GM18867 (cell line): ENCODE data around the gene NPEPL1.

Source experiments
- ATAC-seq: cut with Tn5 transposase; IDR thresholded peaks from one replicate; pipeline ENCODE4 v1.9.1; 2021; ENCODE audit warnings: mild to moderate bottlenecking, moderate library complexity; ENCODE audit not compliant: unreplicated experiment

The NPEPL1 gene

DNA sequence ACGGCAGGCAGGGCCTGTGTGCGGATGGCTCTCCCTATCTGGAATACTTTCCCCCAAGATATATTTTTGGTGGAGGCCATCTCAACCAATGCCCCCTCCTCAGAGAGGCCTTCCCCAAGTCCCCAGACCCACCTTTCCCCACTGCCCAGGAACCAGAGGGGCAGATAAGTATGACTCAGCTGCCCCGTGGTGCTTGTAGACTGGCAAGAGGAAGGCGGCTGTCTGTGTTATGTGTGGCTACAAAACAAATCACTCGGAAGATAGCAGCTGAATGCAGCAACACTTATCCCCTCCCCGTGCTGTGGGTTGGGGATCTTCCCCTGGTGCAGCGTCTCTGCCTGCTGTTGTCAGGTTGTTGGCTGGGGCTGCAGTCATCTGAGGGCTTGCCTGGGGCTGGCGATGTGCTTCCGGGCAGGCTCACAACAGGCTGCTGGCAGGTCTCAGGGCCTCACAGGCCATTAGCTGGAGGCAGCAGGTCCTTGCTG is 7.1 kb downstream of the NPEPL1 start:
- no peak for ATAC-seq

DNA sequence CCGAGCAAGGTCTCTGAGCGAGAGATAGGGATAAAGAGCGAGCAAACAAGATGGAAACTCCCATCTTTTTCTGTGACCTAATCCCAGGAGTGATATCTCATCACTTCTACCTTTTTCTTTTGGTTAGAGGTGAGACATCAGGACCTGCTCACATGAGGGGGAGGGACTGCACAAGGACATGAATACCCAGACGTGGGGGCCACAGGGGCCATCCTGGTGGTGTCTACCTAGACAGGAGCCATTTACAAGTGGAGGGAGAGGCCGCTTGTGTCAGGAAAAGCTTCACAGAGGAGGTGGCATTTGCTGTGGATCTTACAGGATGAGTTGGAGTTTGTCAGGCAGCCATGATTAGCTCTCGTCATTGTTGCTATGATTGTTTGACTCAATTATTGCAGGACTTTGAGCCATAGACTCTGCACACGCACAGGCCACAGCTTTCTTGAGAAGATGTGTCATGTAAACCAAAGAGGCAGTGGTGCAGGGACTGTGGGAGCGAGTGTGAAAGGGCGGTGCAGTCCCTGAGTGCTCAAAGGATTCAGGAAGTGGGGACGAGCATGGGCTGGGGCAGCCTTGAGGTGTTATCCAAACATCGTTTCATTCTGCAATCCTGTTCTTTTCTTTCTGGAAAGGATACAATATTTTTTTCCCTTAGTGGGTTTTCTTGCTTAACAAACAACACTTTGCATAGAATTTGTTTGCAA is 7.7 kb downstream of the NPEPL1 start:
- no peak for ATAC-seq

DNA sequence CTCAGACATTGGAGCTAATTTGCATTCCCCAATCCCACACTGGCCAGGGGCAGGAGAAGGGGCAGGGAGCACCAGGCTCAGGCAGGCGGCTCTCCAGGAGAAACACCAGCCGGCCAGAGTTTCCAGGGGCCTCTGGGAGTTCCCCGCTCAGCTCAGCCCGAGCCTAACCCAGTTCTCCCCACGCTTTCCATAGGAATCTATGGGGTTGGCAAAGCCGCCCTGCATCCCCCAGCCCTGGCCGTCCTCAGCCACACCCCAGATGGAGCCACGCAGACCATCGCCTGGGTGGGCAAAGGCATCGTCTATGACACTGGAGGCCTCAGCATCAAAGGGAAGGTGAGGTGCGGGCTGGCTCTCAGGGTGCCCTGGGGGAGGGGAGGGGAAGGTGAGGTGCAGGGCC is 8.2 kb downstream of the NPEPL1 start:
- ATAC-seq = no peak

DNA sequence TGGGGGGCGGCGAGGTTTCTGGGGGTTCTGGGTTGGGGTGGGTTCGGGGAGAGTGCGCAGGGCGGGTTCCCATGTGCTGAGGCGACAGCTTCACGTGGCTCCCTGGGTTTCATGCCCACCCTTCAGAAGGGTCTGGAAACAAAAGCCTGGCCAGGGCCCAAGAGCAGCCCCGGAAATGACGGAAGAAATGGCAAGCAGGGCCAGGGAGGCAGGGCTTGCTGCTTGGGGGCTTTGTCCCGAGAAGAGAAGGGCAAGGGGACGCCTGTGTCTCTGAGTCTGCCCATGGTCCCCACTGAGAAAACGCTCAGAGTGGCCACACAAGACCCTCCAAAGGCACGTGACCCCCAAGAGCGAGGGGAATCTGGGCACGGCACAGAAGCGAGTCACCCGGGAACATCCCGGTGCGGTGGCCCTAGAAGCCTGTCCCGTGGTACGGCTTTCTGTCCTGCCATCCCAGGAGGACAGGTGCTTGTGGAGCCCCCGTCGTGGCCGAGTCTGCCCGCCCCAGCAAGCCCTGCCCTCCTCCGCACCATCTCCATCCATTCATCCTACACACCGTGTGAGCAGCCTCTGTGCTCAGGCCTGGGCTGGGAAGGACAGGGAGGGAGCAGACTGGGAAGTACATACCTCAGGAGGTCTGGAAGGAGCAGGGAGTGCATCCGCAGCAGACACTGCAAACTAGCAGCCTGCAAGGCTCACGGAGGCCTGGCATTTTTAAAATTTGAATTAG is 9.0 kb downstream of the NPEPL1 start:
- ATAC-seq = no peak

DNA sequence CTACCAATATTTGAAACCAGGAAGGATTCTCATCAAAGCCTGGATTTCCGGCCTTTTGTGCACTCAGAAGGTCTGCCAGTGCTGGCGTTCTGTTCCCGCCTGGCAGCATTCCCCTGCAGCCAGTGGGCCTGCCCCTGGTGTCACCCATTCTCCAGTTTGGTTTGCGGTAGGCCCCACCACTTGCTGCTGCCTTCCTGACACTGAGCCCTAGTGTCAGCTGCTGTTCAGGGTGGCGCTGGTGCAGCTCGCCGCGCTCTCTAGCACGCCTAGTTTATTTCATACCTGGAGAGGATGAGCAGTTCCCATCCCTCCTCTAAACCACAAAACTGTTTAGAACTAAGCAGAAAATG is 9.5 kb downstream of the NPEPL1 start:
- no peak for ATAC-seq

DNA sequence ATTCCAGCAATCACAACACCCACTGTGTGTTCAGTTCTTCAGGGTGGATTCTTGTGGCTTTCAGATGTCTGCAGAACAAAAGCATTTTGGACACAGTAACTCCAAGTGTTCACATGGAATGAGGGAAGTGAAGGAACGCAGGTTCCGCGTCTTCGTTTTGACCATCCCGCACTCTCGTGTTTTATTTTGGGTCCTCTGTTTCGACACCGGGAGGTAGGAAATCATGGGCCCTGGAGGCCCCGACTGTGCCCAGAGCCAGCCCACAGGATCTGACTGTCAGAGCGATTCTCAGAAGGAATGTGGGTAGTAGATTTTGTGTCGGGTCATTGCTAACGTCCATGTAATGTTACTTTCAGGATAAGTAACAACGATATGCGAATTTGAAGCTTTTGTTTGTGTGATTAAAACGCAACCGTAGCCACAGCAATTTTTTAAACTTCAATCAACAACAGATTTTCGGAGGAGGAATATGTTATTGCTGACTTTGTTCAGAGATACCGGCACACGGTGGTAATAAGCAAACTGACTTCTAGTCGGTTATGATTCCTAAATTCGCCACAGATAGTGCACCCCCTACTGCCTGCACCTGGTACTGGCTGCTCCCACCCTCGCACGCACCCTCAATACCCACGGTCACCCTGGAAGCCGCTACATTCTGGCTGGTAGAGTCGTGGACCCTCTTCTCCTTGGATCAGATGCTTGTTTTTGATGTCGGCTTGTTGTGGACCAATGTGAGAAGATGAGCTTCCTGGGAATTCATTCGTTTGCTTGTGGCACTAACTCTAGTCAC is 10.5 kb downstream of the NPEPL1 start:
- no peak for ATAC-seq

DNA sequence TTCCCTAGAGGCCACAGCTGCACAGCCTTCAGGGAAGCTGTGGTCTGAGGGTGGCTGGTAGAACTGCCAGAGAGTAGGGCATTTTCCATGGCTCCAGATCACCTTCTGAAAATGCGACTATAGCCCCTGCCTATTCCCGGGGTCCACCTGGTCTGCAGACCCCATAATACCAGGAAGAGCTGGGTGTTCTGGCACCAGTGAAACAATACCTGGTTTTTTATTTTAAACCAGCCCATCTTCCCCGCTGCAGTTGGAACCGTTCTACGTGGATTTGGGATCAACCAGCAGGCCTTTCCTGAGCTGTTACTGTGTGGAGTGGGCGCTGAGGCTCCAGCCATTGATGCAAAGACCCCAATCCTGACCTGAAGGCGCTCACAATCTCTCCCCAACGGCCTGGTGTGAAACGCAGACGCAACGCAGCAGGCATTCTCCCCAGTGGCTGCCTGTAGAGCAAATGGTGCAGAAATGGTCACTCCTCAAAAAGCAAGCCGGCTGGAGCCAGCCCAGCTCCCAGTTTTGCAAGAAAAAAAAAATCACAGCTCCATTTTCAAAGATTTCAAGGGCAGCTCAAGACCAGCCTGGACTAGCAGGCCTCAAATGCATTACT is 11.3 kb downstream of the NPEPL1 start:
- no peak for ATAC-seq

DNA sequence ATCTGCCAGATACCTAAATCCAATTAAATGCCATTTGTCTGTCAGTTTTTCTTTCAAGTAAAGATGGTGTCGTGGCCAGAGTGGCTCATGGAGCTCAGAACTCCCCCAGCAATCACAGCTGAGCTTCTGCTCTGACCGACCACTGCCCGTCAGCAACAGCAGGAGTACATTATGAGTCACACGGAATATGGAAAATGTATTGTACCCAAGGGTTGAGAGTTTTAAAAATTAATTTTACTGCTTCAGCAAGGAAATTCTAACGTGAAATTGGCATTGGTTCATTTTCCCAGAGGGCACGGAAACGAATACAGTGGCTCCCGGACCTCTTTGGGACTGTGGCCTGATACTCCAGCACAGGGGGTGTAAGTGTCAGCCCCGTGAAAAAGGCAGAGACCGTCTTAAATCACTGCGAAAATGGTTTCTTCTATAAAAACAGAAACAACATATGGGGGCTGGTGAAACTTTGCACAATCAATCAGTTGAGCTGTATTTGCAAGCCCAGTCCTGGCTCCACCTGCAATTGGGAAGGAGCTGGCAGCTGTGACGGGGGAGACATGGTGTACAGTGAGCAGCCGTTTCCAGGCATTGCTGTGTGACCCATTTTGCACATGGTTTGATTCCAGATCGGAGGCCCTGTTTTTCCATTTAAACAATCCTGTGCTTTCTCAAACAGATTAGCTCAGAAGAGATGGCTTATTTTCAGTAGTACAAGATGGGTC is 12.8 kb downstream of the NPEPL1 start:
- no peak for ATAC-seq

DNA sequence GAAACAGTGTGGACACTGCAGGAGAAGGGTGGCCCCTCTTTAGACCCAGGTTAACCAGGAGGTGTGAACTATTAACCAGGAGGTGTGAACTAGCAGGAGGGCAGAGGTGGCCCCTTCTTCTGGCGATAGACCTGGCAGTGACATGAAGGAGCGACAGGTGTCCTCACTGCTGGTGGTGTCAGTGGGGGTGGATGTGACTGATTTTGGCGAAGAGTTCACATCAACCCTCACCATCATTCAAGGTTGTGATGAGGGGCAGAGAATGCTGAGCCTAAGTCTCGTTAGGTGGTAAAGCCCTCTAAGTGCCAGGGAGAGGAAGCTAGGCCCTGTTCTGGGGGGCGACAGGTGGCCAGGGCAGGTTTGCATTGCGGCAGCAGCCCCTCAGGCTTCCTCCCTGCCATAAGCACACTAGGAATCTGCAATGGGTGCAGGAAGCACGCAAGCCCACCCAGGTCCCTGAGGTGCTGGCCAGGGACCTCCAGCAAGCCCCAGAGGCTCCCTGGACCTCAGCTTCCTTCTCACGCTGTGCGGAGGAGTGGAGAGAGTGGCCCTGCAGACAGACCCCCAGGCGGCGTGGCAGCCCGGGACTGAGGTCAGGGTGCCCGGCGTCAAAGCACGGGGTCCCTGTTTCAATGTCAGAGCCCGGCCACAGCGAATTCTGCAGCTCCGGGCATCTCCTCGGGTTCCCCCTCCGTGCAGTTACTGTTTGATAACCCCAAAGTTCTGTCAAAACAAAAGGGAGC is 13.7 kb downstream of the NPEPL1 start:
- no peak for ATAC-seq

DNA sequence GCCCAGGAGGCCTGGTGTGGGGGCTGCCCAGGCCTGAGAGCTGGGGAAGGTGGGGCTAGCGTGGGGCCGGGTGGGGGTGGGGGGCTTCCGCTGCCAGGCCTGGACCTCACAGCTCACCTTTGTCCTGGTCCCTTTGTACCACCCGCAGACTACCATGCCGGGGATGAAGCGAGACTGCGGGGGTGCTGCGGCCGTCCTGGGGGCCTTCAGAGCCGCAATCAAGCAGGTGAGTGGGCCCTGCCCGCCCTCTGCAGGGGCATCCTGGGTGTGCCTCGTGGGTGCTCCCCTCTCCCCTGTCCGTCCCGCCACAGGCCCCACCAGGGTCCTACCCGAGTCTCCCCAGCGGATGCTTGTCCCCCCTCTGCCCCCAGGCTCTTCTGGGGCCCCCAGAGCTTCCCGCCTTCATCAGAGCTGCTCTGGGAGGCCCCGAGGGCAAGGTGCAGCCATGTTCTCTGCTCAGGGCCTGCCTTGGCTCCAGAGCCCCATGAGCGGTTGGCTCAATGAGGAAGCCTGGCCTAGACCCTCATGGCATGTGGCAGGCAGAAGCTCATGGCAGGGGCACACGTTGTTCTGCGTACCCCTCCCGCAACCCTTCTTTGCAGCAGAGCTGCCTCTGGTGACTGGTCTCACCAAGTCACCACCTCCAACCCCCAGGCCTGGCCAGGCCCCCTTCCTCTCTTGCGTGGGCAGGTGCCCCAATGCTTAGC is 14.5 kb downstream of the NPEPL1 start:
- ATAC-seq = no peak

DNA sequence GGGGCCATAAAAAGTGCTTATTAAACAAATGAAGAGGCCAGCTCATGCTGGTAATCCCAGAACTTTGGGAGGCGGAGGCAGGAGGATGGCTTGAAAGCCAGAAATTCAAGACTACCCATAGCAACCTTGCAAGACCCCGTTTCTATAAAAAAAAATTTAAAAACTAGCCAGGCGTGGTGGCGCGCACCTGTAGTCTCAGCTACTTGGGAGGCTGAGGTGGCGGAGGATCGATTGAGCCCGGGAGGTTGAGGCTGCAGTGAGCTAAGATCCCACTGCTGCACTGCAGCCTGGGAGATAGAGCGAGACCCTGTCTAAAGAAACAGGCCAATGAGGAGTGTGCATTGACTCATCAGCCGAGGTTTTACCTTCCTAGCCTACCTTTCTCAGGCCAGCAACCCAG is 15.2 kb downstream of the NPEPL1 start:
- ATAC-seq = no peak

DNA sequence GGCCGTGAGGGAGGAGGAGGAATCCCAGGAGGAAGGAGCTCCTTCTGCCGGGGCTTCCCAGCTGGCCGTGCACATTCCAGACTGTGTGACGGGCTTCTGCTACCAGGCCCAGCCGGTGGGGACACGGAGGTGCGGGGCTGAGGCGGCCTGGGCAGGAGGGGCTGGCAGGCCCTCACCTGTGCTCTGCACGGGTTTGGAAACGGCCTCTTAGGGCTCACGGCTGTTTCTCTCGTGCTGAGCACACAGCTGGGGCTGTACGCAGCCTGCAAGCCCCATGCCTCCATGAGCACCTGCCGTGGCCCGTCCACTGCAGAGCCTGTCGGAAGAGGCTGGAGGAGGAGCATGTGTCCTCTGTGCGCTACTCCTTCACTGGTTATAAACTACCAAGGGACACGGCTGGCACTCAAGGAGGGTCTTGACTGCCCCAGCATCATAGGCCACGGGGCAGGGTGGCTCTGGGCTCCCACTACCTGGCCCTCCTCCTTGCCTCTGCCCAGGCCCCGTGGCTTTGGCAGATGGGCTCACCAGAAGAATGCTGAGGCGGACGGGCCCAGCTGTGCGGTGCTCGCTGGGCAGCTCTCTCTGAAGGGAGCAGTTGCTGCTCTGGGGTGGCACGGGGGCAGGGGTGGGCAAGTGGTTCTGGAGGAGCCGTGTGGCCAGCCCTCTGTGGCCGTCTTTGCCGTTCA is 15.8 kb downstream of the NPEPL1 start:
- no peak for ATAC-seq

DNA sequence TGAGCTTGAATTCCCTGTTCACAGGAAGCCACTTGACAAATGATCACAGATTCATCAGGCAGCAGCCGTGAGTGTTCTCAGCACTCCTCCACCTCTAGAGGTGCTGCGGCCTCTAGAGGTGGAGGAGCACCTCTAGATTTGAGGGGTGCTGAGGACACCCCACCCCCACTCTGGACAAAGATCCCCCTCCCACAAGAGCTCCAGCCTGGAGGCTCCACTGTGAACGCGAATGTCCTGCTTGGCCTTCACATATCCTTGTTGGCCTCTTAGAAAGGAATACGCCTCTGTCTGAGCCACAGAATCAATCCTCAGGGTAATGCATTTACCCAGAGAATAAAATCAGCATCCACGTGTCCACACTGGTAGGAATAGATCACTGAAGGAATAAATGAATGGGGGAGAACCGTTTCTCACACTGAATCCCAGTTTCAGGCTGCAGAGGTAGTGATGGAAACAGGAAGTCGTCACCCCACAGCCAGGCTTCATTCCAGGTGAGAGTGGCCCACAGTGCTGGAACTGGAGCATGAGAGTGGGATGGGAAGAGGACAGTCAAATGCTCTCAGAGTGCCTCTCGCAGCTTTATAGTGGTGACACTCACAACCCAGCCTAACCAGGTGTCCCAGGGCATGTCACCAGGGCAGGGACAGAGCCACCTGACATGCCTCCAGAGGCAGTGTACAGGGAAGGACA is 16.6 kb downstream of the NPEPL1 start:
- no peak for ATAC-seq

DNA sequence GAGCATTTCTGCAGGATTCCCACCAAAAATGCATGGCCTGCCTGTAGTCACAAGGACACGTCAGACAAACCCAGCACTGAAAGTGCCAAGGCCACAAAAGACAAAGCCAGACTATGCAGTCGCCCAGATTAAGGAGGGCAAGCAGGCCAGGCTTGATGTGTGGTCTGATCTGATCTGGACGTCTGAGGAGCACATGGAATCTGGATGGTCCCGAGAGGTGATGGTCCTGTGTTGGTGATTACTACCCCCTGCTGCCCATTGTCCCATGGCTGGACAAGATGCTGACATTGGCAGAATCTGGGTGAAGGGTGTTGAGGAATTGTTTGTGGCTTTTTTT is 17.1 kb downstream of the NPEPL1 start:
- no peak for ATAC-seq

DNA sequence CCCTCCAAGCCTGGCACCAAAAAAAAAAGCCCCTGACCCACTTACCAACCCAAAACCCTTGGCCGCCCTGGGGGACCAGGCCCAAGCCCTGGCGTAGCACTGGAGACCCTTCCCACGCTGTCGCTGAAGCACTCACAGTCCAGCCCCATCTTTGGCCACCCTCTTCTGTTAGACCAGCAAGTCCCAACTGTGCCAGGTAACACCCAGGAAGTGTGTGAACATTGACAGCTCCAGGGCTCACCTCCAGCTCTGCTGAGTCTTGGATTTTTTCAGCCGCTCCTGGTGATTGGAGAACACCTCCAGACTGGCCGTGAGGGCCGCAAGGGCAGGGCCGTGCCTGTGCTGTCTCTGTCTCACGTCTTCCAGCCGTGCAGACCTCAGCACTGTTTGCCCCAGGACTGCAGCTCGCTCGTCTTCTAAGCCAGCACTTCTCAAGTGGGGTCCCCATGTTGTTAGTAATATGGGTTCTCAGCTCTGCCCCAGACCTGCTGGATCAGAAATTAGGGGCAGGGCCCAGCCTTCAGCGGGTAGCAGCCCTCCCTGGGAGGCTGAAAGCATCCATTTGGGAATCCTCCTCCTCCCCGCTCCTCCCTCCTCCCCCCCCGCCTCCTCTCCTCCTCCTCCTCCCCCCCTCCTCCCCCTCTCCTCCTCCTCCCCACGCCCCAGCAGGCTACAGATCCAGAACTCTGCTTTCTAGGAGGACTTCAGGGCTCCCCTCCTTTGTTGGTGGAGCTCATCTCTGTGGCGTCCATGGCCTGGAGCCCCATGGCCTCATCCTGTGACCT is 18.1 kb downstream of the NPEPL1 start:
- no peak for ATAC-seq

DNA sequence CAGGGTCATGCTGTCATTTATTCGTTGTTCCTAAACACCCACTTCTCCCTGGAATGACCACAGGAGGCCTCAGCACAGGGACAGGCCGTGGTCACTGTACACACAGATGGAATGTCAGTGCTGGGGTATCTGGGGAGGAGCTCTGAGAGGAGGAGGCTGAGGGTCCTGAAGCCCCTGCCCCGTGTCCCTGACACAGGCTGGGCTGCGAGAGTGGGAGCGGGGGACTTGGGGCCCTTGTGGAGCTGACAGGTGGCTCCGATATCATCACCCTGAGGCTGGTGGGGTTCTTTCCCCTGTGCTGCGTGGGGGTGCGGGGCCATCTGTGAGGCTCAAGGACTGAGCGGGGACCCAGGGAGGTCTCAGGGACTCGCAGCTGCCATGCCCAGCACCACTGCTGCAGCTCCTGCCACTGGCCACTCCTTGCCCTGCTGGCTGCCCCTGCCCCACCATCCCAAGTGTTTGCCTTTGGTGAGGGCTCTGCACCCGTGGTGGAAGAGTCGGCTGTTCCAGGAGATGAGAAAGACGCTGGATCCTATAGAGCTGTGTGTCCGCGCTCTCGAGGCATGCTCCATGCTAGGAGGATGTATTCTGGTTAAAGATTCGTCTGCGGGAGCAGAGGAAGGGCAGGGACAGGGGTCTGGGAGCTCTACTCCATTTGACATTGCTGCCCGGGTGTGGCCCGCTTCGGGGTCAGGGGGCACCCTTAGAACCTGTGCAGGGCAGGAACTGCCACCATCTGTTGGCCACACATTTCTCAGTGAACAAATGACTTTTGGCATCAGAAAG is 18.9 kb downstream of the NPEPL1 start:
- no peak for ATAC-seq
